Effector memory CD8-positive, alpha-beta T cell (primary cell): Measurements from ENCODE around the gene TPSB2.
"Not testable (repeated sequence)": the region's sequence is repeated elsewhere in the genome, so short reads cannot be mapped to it uniquely, and the experiment has no call there.

Experiments
- ATAC-seq: fragments of 150-1000 bp; cut with Tn5 transposase; replicated peaks from 2 replicates; pipeline ENCODE4 v1.10.0; 2021; ENCODE audit warnings: mild to moderate bottlenecking, moderate library complexity
- DNase-seq, 3 experiments: peaks; one replicate each; pipeline ENCODE4 v3.0.0; 2021
- H3K27ac Mint-ChIP-seq, 2 donors: one replicate each; pipeline ENCODE4 v1.8.0; 2022; ENCODE audit warnings: mild to moderate bottlenecking in 2 of 2, mixed read lengths in 2 of 2, moderate library complexity in 2 of 2
- H3K27me3 Mint-ChIP-seq, 2 donors: one replicate each; pipeline ENCODE4 v1.8.0; 2022; ENCODE audit warnings: mixed read lengths in 2 of 2
- H3K36me3 Mint-ChIP-seq: one replicate; pipeline ENCODE4 v1.8.0; 2022; ENCODE audit warnings: mild to moderate bottlenecking, moderate library complexity, mixed read lengths; ENCODE audit not compliant: insufficient read depth
- H3K4me1 Mint-ChIP-seq, 2 donors: one replicate each; pipeline ENCODE4 v1.8.0; 2022; ENCODE audit warnings: low read depth in 2 of 2, mixed read lengths in 2 of 2
- H3K4me3 Mint-ChIP-seq, 2 donors: one replicate each; pipeline ENCODE4 v1.8.0; 2022; ENCODE audit warnings: mild to moderate bottlenecking in 2 of 2, mixed read lengths in 2 of 2, moderate library complexity in 2 of 2
- H3K9me3 Mint-ChIP-seq, 2 donors: one replicate each; pipeline ENCODE4 v1.8.0; 2022; ENCODE audit warnings: mixed read lengths in 2 of 2

The TPSB2 gene

DNA sequence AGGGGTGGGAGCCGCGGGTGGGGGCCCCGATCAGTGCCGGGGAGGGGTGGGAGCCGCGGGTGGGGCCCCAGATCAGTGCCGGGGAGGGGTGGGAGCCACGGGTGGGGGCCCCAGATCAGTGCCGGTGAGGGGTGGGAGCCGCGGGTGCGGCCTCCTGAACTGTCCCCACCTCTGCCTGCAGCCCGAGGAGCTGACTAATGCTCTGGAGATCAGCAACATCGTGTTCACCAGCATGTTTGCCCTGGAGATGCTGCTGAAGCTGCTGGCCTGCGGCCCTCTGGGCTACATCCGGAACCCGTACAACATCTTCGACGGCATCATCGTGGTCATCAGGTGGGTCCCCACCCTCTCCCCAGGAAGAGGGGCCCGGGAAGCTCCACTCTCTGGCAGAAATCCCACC, 25.1 kb downstream of the TPSB2 start:
- H3K36me3 Mint-ChIP-seq: no peaks in the 10 kb centered on the region
- H3K27ac Mint-ChIP-seq: no peak overlapping the region
- DNase-seq: no peak
- peaks cover under 1 to 4% of the 10 kb centered on the region in 2 donors for H3K4me1 Mint-ChIP-seq
- no peak for ATAC-seq
- H3K27me3 Mint-ChIP-seq: peaks cover 0 to 8% of the 10 kb centered on the region in 2 donors
- H3K4me3 Mint-ChIP-seq: no peak overlapping the region
- no peaks in the 10 kb centered on the region for H3K9me3 Mint-ChIP-seq

DNA sequence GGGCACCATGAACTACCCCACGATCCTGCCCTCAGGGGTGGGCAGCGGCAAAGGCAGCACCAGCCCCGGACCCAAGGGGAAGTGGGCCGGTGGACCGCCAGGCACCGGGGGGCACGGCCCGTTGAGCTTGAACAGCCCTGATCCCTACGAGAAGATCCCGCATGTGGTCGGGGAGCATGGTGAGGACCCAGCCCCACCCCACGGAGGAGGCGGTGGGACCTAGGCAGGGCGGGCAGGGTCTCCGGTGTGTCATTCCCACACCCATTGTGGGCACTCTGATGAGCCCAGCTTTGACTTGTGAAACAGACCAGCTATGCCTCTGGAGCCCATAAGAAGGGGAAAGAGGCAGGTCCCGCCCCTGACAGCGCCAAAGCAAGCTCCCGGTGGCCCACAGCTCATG, 27.7 kb downstream of the TPSB2 start:
- DNase-seq: no peak
- Mint-ChIP-seq H3K36me3 (no peaks in the 10 kb centered on the region), H3K9me3 (no peaks in the 10 kb centered on the region), H3K4me3 (no peak overlapping the region), H3K27ac (no peak overlapping the region), H3K27me3 (peaks cover 0 to 8% of the 10 kb centered on the region in 2 donors), H3K4me1 (peaks cover 0 to 3% of the 10 kb centered on the region in 2 donors)
- no peak for ATAC-seq

DNA sequence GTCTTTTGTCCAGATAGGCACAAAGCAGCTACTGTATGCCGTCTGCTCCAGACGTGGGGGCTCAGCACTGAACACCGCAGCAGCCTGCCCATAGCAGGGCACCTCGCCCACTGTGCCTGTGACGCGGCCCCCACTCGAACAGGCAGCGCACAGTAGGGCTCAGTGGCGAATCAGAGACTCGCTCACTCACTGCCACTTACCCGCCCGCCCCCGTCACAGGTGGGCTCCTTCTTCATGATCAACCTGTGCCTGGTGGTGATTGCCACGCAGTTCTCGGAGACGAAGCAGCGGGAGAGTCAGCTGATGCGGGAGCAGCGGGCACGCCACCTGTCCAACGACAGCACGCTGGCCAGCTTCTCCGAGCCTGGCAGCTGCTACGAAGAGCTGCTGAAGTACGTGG, 28.5 kb downstream of the TPSB2 start:
- Mint-ChIP-seq H3K4me3 (no peak overlapping the region), H3K36me3 (no peaks in the 10 kb centered on the region), H3K9me3 (no peaks in the 10 kb centered on the region), H3K27me3 (peaks cover 0 to 8% of the 10 kb centered on the region in 2 donors), H3K4me1 (peaks cover 0 to 3% of the 10 kb centered on the region in 2 donors), H3K27ac (no peak overlapping the region)
- ATAC-seq: no peak
- no peak for DNase-seq

DNA sequence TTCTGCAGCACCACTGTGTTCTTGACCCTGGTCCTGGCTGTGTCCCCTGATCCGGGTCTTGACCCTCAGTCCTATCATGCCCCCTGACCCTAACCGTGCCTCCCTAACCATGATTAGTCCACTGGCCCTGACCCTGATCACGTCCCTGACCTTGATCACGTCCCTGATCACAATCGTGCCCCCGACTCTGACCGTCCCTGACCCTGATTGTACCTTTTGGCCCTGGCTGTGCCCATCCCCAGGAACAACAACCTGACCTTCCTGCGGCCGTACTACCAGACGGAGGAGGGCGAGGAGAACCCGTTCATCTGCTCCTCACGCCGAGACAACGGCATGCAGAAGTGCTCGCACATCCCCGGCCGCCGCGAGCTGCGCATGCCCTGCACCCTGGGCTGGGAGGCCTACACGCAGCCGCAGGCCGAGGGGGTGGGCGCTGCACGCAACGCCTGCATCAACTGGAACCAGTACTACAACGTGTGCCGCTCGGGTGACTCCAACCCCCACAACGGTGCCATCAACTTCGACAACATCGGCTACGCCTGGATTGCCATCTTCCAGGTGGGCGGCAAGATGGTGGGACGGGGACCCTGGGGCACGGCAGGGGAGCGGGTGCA, 29.9 kb downstream of the TPSB2 start:
- Mint-ChIP-seq H3K27me3 (peaks cover 0 to 2% of the 10 kb centered on the region in 2 donors), H3K4me1 (peaks cover 0 to 3% of the 10 kb centered on the region in 2 donors), H3K9me3 (no peaks in the 10 kb centered on the region), H3K27ac (peak overlapping the region in 1 of 2 donors; percentile 9), H3K36me3 (no peaks in the 10 kb centered on the region), H3K4me3 (no peak overlapping the region)
- DNase-seq: no peak
- ATAC-seq: no peak

GRCh38 chr16:1199347-1200013, 30.5 kb downstream of the TPSB2 start:
- Mint-ChIP-seq H3K9me3 (no peaks in the 10 kb centered on the region), H3K4me1 (peaks cover 0 to 3% of the 10 kb centered on the region in 2 donors), H3K27me3 (no peaks in the 10 kb centered on the region), H3K27ac (peak overlapping the region in 1 of 2 donors; percentile 9), H3K36me3 (no peaks in the 10 kb centered on the region), H3K4me3 (no peak overlapping the region)
- DNase-seq (no peak), ATAC-seq (no peak)

DNA sequence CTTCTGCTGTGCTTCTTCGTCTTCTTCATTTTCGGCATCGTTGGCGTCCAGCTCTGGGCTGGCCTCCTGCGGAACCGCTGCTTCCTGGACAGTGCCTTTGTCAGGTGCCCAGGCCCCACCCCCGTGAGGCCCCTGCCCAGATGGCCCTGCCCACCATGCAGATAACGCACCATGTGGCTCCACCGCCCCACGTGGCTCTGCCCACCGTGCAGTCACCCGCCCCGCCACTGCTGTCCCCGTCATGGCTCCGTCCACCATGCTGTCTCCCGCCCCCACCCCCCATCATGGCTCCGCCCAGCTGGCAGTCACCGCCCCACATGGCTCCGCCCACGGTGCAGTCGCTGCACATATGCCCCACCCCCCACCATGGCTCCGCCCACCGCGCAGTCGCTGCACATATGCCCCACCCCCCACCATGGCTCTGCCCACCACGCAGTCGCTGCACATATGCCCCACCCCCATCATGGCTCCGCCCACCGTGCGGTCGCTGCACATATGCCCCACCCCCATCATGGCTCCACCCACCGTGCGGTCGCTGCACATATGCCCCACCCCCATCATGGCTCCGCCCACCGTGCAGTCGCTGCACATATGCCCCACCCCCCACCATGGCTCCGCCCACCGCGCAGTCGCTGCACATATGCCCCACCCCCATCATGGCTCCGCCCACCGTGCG, 31.2 kb downstream of the TPSB2 start:
- not testable (repeated sequence) for H3K9me3 Mint-ChIP-seq, H3K4me3 Mint-ChIP-seq, H3K4me1 Mint-ChIP-seq, H3K27me3 Mint-ChIP-seq, H3K36me3 Mint-ChIP-seq, DNase-seq, H3K27ac Mint-ChIP-seq, ATAC-seq

DNA sequence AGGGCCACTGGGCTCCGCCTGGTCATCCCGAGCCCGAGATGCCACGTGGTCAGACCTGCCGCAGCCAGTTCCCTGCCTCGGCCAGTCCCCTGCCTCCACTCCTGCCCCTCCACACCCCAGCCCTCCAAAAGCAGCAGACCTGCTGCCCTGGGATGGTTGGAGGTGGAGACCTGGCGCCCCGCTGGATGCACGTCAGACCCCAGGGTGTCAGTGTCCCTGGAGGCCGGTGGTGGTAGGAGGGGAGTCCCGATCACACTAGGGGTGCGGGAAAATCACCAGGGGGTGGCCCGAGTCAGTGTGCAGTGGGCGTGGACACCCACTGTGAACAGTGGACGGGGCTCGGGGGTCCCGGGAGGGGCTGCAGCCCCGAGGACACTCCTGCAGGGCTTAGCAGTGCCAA, 31.8 kb downstream of the TPSB2 start:
- Mint-ChIP-seq H3K4me3 (no peak overlapping the region), H3K27me3 (no peaks in the 10 kb centered on the region), H3K36me3 (no peaks in the 10 kb centered on the region), H3K27ac (no peak overlapping the region), H3K9me3 (no peaks in the 10 kb centered on the region), H3K4me1 (peaks cover 0 to 3% of the 10 kb centered on the region in 2 donors)
- DNase-seq (no peak), ATAC-seq (no peak)

GRCh38 chr16:1197237-1197866, 32.6 kb downstream of the TPSB2 start:
- no peaks in the 10 kb centered on the region for H3K9me3 Mint-ChIP-seq
- no peak for DNase-seq
- H3K36me3 Mint-ChIP-seq: no peaks in the 10 kb centered on the region
- H3K4me1 Mint-ChIP-seq: peaks cover 0 to 3% of the 10 kb centered on the region in 2 donors
- H3K27me3 Mint-ChIP-seq: peaks cover 6 to 7% of the 10 kb centered on the region in 2 donors
- no peak overlapping the region for H3K4me3 Mint-ChIP-seq
- ATAC-seq: no peak
- no peak overlapping the region for H3K27ac Mint-ChIP-seq

DNA sequence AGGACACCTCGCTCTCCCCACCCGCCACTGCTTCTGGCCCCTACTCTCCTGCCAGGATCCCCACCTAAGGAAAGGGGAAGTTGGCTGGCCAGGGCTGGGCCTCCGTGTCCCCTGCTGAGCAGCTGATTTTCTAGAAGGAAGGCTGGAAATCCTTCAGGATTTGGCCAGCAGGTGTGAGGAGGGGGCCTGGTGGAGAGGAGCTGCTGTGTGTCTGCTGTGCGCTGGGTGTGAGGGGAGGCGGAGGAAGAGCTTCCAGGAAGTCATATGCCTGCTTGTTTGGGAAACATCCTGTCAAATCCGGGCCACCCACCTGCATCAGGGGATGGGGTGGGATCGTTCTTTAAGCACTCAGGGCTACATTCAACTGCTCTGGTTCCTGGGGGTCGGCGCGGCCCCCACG, 33.5 kb downstream of the TPSB2 start:
- Mint-ChIP-seq H3K4me1 (peaks cover 0 to 3% of the 10 kb centered on the region in 2 donors), H3K36me3 (no peaks in the 10 kb centered on the region), H3K4me3 (no peak overlapping the region), H3K9me3 (no peaks in the 10 kb centered on the region), H3K27ac (no peak overlapping the region), H3K27me3 (peaks cover 6 to 9% of the 10 kb centered on the region in 2 donors)
- ATAC-seq (no peak), DNase-seq (no peak)

GRCh38 chr16:1195393-1195666, 34.7 kb downstream of the TPSB2 start:
- H3K27me3 Mint-ChIP-seq: peaks cover 6 to 9% of the 10 kb centered on the region in 2 donors
- peaks cover 0 to 3% of the 10 kb centered on the region in 2 donors for H3K4me1 Mint-ChIP-seq
- H3K27ac Mint-ChIP-seq: no peak overlapping the region
- H3K36me3 Mint-ChIP-seq: no peaks in the 10 kb centered on the region
- DNase-seq (no peak), ATAC-seq (no peak)
- no peaks in the 10 kb centered on the region for H3K9me3 Mint-ChIP-seq
- no peak overlapping the region for H3K4me3 Mint-ChIP-seq

GRCh38 chr16:1194665-1195392, 35.2 kb downstream of the TPSB2 start:
- DNase-seq (no peak), ATAC-seq (no peak)
- Mint-ChIP-seq H3K9me3 (no peaks in the 10 kb centered on the region), H3K27ac (no peak overlapping the region), H3K36me3 (no peaks in the 10 kb centered on the region), H3K4me1 (peaks cover 0 to 2% of the 10 kb centered on the region in 2 donors), H3K4me3 (no peak overlapping the region), H3K27me3 (peaks cover 6 to 9% of the 10 kb centered on the region in 2 donors)

- Mint-ChIP-seq H3K9me3 (no peaks in the 10 kb centered on the region), H3K4me3 (no peak overlapping the region), H3K27me3 (peaks cover 9 to 14% of the 10 kb centered on the region in 2 donors), H3K36me3 (peaks cover 1% of the 10 kb centered on the region), H3K27ac (no peak overlapping the region), H3K4me1 (no peaks in the 10 kb centered on the region)
- no peak for DNase-seq
- ATAC-seq: no peak
Observed at GRCh38 chr16:1193825-1194581, 36.0 kb downstream of the TPSB2 start.
